Stimulated activated CD4-positive, alpha-beta T cell treated with anti-CD3 and anti-CD28 coated beads, Interleukin-2, amount 100 ng/mL, for 24 hours (primary cell): Measurements from ENCODE around the gene ZNF689.
"Not testable (repeated sequence)": the region's sequence is repeated elsewhere in the genome, so short reads cannot be mapped to it uniquely, and the experiment has no call there.

Source experiments
- DNase-seq, 2 donors: peaks; one replicate each; pipeline ENCODE4 v3.0.0-alpha.2; 2020

Gene ZNF689

DNA sequence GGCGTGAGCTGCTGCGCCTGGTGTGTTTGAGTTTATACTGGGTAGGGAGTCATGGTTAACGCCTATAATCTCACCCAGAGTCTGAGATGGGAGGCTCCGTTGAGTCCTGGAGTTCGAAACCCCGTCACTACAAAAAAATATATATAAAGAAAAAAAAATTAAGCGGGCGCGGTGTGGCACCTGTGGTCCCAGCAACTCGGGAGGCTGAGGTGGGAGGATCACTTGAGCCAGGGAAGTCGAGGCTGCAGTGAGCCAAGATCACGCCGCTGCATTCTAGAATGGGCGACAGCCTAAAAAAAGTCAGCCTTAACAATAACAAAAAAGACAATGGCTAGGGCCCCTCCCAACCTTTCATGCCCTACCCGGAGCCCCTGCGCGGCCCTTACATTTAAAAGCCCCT is 23.3 kb upstream of the ZNF689 start:
- DNase-seq: no peak

DNA sequence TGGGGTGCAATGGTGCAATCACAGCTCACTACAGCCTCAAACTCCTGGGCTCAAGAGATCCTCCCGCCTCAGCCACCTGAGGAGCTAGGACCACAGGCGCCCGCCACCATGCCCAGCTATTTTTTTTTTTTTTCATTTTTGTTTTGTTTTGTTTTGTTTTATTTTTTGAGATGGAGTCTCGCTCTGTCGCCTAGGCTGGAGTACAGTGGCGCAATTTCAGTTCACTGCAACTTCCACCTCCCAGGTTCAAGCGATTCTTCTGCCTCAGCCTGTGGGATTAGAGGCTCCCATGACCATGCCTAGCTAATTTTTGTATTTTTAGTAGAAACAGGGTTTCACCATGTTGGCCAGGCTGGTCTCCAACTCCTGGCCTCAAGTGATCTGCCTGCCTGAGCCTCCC is 22.3 kb upstream of the ZNF689 start:
- not testable (repeated sequence) for DNase-seq

DNA sequence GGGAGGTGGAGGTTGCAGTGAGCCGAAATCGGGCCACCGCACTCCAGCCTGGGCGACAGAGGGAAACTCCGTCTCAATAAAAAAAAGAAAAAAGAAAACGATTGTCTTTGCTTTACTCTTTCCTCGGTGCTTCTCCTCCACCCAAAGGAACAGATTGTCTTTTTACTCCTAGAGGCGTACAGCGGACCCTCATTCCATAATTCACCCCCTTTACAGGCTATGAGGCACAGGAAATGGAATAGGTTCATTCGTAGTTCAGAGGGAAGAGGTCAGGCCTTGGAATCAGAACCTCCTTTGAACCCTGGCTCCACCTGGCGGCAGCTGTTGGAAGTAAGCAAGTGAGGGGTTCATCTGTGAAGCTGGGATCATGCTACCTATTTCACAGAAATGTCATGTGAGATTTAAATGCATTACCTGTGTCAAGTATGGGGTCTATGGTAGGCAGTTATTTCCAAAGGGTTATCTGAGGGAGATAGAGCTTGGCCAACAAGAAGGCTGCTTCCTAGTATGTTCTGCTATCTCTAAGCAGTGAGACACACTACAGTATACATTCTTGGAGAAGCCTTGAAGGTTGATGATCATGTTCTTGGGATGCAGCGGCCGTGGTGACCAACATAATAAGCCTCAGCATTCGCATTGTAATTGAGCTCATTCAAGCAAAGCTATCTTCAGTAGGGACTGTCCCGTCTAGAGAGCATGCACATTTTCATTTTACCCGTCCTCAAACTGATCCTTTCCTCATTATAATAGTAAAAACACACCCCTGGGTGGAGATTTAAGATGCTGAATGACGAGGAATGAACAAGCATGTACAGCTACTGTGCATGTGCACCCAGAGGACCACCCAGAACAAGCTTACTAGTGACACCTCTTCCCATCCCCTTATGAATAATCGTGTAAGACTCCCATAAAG is 18.7 kb upstream of the ZNF689 start:
- peak; percentile 96 to 97 for DNase-seq

DNA sequence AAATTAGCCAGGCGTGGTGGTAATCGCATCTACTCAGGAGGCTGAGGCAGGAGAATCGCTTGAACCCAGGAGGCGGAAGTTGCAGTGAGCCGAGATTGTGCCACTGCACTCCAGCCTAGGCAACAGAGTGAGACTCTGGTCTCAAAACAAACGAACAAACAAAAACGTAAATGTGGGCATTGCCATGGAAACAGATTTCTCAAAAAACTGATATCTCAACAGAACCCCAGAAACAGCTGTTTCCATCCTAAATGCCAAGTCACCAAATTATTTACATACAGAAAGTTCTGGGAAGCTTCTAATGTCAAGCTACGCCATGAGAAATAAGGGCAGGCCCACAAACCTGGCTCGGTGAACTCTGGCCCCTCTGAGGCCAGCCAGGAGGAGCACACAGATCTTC is 16.0 kb upstream of the ZNF689 start:
- no peak for DNase-seq

DNA sequence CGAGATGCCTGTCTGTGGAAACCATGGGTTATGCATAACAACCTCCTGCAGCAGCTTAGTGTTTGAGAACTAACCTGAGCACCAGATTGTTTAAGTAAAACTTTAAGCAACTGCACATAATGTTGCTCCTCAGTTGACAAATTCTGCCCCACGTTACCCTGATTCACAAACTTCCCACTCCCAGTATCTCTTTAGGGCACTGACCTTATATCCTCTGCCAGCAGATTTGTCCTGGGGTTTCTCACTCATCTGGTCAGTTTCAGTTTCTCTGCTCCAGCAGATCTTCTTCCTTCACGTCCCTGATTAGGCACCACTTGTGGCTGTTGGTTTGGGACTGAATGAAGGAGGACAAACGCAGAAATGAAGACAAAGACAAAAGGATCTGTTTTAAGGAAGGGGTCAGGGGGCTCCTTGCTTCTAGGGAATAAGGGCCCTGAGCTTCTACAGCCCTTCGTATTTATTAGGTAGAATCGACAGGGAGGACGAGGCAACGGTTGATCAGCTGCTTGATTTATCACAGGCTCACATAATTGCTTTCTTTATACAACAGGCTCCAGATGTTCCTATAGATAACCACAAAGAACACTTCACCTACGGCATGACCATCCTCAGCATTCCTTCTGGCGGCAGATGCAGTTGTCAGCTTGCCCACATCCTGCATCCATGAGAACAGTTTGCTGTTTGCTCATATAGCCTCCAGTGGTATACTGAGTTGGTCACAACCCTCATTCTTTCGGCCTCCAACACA is 13.5 kb upstream of the ZNF689 start:
- no peak for DNase-seq

DNA sequence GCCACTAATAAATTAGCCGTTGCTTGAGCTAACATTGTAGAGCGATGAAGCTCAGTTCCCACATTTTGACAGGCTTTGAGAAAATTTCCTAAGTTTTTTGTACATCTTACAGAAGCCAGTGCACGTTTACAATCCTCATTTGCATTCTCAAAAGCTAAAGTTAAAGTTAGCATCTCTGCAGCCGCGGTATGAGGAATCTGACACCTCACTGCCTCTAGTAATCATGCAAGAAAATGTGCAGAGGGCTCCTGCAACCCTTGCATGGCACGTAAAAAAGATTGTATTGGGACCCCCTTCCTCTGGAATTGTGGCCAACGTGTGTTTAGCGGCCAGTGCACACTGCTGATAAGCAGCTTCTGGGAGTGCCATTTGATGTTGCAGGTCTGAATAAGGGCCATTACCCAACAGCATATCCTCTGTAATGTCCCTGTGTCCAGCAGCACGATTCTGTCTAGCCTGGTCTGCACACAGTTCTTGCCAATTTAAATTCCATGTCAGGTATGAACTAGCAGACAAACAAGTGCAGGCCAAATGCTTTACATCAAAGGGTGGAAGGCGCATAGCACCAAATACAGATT is 12.4 kb upstream of the ZNF689 start:
- DNase-seq: no peak

DNA sequence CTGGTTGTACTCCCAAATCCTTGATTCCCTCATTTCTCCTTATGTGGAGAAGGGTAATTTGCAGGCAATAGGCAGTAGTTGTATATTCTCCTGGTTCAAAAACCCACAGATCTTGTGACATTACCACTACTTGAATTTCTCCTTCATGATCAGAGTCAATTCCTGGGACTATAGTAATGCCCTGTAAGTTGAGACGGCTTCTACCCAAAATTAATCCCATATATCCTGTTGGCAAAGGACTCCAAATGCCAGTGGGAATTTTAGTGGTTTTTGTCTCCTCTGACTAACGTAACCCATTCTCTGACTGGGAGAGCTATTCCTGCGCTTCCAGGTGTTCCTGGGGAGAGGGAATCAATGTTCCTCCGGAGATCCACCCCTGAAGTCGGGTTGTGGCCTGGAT is 11.6 kb upstream of the ZNF689 start:
- DNase-seq: no peak

DNA sequence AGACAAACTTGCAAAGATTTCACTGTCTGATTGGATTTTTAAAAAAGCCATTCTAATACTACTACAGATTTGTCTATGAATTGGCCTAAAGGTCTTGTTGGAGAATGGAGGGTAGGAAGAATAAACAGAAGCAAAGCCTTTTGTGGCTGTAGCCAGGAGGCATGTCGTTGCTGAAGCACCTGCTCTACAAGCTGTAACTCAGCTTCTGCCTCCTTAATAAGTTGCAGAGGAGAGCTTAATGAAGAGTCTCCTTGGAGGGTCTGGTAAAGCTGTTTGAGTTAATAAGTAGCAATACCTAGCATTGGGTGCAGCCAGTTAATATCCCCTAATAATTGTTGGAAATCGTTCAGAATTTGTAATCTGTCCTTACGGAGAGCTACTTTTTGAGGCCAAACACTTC is 10.0 kb upstream of the ZNF689 start:
- DNase-seq: no peak

DNA sequence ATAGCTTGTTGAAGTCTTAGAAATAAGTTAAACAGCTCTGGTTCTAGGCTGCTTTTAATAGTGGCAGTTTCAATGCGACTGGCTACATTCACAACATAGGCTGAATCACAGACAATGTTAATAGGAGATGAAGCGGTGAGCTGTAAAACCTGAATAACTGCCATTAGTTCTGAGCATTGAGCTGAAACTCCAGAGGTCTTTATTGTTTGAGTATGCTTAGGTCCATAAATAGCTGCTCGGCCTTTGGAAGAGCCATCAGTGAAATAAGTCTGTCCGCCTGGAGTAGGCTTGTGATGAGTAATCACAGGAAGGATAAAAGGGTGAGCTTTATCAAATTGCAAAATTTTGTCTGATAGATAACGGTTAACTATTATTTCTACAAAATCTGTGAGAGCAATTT is 9.4 kb upstream of the ZNF689 start:
- DNase-seq: no peak

DNA sequence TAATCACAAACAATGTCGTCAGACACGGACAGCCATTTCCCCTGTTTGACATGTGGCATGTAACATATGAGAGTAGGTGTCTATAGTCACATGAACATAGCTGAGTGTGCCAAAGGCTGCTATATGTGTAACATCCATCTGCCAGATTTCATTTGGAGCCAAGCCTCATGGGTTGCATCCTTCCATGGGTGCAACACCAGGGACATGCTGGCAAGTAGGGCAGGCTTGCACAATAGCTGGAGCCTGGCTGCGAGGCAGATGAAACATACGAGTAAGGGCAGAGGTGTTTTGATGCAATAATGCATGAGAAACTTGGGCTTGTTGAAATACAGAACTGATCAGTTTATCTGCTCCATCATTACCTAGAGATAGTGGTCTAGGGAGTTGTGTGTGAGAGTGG is 9.0 kb upstream of the ZNF689 start:
- DNase-seq: no peak

DNA sequence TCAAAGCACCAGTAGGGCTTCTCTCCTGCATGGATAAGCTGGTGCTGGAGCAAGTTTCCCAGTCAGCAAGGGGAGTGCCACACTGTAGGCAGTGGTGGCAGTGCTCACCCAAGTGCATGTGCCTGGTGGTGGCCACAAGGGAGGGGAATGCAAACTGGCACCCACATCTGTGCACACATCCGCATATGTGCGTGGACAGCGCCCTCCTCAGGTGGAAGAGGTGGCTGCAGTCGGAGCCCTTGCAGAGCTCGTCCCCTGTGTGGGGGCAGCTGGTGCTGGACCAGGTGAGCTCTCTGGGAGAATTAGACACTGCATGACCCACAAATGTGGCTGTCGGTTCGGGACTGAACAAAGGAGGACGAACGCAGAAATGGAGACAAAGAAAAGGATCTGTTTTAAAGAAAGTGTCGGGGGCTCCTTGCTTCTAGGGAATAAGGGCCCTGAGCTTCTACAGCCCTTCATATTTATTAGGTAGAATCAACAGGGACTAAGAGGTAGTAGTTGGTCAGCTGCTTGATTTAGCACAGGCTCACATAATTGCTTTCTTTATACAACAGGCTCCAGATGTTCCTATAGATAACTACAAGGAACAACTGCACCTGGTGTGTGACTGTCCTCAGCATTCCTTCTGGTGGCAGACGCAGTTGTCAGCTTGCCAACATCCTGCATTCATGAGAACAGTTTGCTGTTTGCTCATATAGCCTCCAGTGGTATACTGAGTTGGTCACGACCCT is 5.3 kb upstream of the ZNF689 start:
- peak; percentile 76 to 88 for DNase-seq

DNA sequence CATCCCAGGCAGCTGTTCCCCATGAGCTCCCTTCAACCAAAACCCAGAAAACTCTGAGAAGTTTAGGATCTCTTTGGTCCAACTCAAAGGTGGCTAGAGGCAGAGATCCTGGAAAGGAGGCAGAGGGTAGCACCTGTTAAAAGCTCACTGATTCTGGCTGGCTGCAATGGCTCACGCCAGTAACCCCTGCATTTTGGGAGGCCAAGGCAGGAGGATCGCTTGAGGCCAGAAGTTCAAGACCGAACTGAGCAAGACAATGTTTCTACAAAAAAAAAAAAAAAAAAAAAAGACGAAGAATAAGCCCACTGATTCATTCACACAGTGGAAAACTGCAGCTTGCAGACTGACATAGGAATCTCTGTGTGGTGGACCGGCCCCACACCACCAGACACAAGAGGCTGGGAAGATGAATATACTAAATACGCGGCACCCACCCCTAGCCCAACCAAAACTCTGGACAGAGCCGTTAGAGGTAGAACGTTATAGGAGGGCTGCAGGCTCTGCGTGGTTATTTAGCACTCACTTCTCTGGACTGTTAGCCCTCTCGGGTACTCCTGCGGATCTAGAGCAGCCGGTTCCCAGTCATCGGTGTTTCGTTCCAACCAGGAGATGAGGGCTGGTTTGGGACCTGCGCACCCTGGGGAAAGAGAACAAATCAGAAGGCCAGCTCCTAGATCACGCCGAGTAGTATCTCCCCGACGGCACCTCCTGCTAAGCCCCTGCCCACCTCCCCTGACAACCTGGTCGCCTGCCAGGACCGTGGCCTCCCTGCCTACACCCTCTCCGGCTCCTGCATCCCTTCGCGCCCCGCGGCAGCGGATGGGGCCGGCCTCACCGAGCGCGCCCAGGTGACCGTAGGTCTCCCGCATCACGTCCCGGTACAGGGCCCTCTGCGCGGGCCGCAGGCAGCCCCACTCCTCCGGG is 925 bp downstream of the ZNF689 start:
- peak; percentile 55 to 58 for DNase-seq

DNA sequence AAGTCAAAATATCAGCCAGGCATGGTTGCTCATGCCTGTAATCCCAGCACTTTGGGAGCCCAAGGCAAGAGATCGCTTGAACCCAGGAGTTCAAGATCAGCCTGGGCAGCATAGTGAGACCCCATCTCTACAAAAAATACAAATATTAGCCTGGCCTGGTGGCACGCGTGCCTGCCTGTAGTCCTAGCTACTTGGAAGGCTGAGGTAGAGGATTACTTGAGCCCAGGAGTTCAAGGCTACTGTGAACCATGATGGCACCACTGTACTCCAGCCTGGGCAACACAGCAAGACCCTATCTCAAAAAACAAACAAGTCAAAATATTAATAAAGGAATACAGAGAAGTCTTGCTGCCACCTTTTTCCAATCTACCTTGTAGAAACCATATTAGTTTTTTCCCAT is 4.2 kb downstream of the ZNF689 start:
- DNase-seq: no peak

DNA sequence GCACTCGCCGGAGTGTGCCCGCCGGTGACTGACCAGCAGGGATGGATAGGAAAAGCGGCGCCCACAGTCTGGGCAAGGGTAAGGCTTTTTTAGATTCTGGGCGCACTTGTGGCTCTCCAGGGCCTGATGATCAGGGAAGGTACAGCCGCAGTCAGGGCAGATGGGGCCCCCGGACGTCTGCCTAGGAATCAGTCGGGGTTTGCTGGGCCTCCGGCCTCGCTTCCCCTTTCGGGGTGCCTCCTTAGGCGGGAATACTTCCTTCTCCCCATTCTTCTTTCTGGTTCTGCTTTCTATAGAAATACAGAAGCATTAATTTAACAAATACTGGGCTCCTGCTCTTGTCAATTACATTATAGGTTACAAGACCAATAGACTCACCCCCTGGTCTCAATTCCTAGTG is 5.0 kb downstream of the ZNF689 start:
- DNase-seq: no peak

DNA sequence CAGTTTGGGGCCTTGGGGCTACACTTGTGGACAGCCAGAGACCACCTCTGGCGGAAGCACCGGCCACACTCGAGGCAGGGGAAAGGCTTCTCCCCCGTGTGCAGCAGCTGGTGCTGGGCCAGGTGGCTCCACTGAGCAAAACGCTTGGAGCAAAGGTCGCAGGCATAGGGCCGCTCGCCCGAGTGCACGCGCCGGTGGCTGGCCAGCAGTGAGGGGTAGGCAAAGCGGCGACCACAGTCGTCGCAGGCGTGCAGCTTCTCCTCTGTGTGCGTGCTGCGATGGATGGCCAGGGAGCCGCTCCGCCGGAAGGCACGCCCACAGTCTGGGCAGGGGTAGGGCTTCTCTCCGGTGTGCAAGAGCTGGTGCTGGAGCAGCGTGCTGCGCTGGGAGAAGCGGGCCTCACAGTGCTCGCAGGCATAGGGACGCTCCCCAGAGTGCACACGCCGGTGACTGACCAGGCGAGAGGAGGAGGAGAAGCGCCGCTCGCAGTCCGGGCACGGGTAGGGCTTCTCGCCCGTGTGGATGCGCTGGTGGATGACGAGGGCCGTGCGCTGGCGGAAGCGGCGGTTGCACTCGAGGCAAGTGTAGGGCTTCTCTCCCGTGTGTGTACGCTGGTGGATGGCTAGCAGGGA is 5.8 kb downstream of the ZNF689 start:
- no peak for DNase-seq

DNA sequence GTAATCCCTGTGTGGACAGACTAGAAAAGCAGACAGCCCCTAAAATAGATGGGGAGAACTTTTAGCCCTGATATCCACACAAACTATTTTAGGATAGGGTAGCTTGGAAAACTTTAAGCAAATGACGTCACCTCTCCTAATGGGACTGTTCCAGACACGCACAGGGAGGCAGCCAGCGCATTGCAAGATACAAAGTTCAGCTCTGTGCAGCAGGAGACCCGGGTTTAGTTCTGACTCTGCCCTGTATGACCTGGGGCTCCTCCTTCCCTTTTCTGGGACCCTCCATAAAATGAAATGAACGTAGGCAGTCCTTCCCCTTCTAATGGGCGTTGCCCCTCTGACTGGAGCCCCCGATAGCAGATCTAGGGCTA is 6.3 kb downstream of the ZNF689 start:
- no peak for DNase-seq

DNA sequence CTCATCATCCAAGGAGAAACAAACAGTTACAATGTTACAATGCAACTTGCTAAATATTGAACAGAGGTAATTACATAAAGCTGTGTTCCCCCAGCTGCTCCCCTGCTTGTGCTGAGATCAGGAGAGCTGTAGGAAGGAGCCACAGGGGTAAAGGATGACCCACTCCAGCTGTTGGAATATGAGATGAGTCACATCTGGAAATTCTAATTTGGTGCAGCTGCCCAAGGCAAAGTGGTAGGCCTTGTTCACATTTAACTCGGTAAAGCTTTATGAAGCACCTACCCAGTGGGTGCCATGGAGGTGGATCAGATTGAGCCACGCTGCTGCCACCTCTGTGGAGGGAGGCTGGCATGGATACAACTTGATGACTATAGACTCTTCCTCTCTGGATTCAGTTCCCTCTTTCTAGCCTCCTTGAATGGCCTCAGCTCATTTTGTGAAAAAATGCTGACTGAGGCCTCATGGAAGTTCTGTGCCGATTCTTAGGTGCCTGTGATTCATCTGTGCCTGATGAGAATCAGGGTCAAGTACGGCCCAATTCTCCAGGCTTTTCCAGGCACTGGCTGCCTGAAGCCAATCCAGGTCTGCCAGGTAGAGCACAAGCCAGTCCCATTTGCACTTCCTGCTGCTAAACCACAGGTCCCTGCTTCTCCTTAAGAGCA is 7.4 kb downstream of the ZNF689 start:
- DNase-seq: no peak

DNA sequence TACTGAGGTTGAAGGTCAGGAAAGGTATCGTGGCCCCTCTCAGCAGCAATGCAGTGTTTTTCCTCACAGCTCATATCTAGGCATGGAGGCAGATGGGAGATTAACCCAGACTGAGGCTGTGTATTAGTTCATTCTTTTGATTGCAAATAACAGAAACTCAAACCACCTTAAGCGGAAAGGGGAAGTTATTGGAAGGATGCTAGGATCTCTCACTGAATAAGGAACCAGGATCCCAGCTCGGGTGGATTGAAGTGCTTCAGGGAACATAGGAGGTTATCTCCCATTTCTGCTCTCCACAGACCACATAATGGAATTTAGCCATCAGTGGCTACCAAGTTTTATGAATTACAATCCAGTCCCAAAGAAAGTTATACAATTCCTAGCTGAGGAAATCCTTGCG is 8.2 kb downstream of the ZNF689 start:
- no peak for DNase-seq

DNA sequence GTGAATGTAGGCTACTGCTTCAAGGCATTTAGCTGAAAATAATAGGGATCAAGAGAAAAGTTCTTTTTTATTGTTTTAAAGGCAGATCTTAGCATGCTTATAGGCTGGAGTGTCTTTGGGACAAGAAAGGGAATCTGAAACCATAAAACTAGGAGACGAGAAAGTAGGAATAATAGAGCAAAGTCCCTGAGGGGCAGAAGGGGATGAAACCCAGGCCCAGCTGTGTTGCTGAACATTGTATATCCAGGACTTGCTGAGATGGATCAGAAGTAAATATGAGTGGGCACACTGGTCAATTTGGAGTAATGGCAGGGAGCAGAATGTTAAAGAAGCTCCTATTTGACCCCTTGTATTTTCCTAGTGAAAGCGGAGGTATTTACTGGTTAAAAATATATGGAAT is 9.3 kb downstream of the ZNF689 start:
- DNase-seq: no peak

DNA sequence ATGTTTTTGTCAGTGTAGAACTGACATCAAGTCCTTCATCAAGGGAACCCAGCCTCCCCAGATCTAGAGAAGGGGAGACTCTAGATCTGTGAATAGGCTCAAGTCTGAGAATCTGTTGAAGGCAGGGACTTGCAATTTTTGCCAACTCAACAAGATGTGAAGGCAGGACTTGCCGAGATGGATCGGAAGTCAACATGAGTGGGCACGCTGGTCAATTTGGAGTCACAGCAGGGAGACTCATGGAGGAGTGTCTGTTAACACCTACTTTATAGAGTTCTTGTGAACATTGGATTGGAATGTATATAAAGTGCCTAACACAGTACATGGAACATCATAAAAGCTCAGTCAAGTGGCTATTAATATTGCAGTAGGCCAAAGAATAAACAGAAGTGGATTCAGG is 10.0 kb downstream of the ZNF689 start:
- DNase-seq: no peak

DNA sequence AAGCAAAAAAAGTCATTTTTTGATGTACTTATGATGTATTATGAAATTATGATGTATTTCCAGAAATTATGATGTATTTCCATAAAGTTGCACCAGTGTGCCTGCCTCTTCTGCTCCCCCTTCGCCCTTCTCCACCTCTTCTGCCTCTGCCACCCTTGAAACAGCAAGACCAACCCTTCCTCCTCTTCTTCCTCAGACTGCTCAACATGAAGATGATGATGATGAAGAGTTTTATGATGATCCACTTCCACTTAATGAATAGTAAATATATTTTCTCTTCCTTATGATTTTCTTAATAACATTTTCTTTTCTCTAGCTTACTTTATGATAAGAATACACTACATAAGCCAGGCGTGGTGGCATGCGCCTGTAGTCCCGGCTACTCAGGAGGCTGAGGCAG is 17.3 kb downstream of the ZNF689 start:
- DNase-seq: no peak
